Activated gamma-delta T cell (primary cell): Measurements from ENCODE around the gene ABHD3.
"Not testable (repeated sequence)": the region's sequence is repeated elsewhere in the genome, so short reads cannot be mapped to it uniquely, and the experiment has no call there.

Experiments used
- DNase-seq: peaks from one replicate; lab custom pipeline; 2025; lab: John Stamatoyannopoulos, UW
- total RNA-seq, 2 donors: gene quantifications; one replicate each; lab custom pipeline; 2026; lab: John Stamatoyannopoulos, UW

The ABHD3 gene, protein sequence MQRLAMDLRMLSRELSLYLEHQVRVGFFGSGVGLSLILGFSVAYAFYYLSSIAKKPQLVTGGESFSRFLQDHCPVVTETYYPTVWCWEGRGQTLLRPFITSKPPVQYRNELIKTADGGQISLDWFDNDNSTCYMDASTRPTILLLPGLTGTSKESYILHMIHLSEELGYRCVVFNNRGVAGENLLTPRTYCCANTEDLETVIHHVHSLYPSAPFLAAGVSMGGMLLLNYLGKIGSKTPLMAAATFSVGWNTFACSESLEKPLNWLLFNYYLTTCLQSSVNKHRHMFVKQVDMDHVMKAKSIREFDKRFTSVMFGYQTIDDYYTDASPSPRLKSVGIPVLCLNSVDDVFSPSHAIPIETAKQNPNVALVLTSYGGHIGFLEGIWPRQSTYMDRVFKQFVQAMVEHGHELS
- total RNA-seq, result 67.9 to 68.3 reads per million in 2 donors

- DNase-seq, result peak; percentile 90
These were observed at the start of gene ABHD3 for GRCh38 chr18:21704603-21705364. TSS of gene ABHD3 (minus strand) at chr18:21704774. CDS start at chr18:21704665, 109 bp downstream.

- DNase-seq, result no peak
These were observed 43.5 kb upstream of the ABHD3 start for GRCh38 chr18:21747764-21748693.

DNA sequence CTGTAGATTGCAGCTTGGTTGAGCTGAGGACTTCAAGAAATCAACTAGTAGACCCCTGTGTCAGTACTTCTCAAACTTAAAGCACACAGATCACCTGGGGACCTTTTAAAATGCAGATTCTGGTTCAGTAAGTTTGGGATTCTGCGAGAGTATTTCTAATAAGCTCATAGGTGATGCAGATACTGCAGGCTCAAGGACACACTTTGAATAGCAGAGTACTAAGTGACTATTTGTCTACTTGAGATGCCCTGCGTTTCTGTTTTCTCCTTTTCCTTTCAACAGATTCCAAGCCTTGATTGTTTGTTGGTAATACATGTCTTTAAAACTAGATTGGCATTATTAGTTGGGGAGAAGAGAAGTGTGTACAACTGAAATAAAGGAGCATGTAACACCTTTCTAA is 42.7 kb upstream of the ABHD3 start:
- DNase-seq, result no peak

- DNase-seq, result no peak
These were observed 40.7 kb upstream of the ABHD3 start for GRCh38 chr18:21745231-21745630.

DNA sequence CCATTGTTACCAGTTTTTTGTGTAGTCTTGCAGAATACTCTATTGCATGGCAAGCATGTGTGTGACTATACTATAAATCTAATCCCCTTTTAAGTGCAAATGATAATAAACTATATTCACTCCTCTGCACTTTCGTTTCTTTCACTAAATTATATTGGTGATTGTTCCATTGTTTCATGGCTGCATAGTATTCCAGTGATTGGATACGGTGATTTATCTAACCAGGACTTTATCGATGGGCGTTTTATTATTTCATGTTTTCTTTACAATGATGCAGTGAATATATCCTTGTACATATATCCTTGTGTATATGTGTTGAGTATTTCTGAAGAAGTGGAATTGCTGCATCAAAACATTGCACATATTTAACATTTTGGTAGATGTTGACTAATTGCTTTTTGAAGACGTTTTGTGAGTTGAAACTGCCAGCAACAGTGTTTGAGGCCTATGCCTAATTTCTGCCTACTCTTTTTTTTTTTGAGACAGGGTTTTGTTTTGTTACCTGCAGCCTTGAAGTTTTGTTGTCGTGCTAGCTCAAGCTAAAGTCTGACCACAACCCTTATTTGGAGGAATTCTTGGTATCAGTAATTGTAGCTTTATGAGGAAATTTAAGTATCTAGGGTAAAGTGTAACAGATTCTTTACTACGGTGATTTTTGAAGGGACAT is 38.7 kb upstream of the ABHD3 start:
- no peak for DNase-seq

- no peak for DNase-seq
These were observed 37.7 kb upstream of the ABHD3 start for GRCh38 chr18:21742315-21742687.

DNA sequence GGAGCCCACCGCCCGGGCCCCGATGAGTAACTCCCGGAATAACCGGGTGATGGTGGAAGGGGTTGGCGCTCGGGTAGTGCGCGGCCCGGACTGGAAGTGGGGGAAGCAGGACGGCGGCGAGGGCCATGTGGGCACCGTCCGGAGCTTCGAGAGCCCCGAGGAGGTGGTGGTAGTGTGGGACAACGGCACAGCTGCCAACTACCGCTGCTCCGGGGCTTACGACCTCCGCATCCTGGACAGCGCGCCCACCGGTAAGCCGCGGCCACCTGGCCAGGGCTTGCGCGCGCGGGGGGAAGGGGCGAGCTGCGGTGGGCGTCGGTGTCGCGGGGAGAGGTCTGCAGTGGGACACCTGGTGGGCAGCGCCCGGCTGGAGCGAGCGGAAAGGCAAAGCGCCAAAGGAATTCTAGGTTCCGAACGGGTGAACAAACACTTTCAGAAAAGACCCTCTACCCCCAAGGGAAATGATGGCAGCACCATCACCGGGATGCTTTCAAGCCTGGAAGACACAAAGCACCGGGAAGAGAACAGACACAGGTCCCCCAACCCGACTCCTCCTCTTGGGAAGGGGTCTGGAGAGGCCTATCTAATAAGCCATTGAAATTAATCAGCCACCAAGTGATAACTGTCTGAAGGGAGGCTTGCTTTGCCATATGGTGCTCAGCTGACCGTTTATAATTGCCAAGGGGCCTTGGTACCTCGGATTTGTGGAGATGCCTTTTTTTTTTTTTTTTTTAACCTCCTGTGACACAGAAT is 37.2 kb upstream of the ABHD3 start:
- no peak for DNase-seq

DNA sequence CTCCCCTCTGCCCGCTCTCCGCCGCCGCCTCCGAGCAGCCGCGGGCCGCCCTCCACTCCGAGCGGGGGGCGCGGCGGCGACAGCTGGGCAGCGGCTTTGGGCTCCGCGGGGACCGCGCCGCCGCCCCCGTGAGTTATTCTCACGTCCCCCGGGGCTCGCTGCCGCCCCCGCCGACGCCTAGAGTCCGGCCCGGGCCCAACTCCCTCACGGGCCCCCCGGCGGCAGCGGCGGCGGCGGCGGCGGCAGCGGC is 36.7 kb upstream of the ABHD3 start:
- peak; percentile 62 for DNase-seq

GRCh38 chr18:21740538-21741311 is 36.2 kb upstream of the ABHD3 start, which contains the start of gene MIB1:
TSS of gene MIB1 (plus strand) at chr18:21740792. CDS start at chr18:21741584, 792 bp downstream.
- peak; percentile 96 for DNase-seq

GRCh38 chr18:21739604-21740537 is 35.3 kb upstream of the ABHD3 start:
- DNase-seq, result no peak

DNA sequence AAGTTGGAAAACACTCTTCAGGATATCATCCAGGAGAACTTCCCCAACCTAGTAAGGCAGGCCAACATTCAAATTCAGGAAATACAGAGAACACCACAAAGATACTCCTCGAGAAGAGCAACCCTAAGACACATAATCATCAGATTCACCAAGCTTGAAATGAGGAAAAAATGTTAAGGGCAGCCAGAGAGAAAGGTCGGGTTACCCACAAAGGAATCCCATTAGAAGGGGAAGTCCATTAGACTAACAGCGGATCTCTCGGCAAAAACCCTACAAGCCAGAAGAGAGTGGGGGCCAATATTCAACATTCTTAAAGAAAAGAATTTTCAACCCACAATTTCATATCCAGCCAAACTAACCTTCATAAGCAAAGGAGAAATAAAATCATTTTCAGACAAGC is 32.4 kb upstream of the ABHD3 start:
- DNase-seq, result not testable (repeated sequence)

DNA sequence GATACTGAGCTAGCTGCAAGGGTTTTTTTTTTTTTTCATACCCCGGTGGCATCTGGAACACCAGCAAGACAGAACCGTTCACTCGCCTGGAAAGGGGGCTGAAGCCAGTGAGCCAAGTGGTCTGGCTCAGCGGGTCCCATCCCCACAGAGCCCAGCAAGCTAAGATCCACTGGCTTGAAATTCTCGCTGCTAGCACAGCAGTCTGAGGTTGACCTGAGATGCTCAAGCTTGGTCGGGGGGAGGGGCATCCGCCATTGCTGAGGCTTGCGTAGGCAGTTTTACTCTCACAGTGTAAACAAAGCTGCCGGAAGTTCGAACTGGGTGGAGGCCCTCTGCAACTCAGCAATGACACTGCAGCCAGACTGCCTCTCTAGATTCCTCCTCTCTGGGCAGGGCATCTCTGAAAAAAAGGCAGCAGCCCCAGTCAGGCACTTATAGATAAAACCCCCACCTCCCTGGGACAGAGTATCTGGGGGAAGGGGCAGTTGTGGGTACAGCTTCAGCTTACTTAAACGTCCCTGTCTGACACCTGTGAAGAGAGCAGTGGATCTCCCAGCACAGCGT is 31.0 kb upstream of the ABHD3 start:
- no peak for DNase-seq

- no peak for DNase-seq
These were observed 28.4 kb upstream of the ABHD3 start for GRCh38 chr18:21733011-21733410.

- no peak for DNase-seq
These were observed 23.1 kb upstream of the ABHD3 start for GRCh38 chr18:21727702-21728101.

- DNase-seq, result no peak
These were observed 20.6 kb upstream of the ABHD3 start for GRCh38 chr18:21725201-21725600.

- no peak for DNase-seq
These were observed 18.1 kb upstream of the ABHD3 start for GRCh38 chr18:21722687-21723086.

- DNase-seq, result no peak
These were observed 9.9 kb upstream of the ABHD3 start for GRCh38 chr18:21714474-21714873.

GRCh38 chr18:21707130-21707529 is 2.6 kb upstream of the ABHD3 start:
- DNase-seq, result not testable (repeated sequence)
